Prostate gland (tissue), 2 donors: ENCODE measurements around the gene CALHM3. TPM values are rescaled to one million over a fixed set of nuclear protein-coding genes. Genes with fewer than 3 reads are reported as not detected.

Experiments used
- DNase-seq: peaks from one replicate; pipeline ENCODE4 v3.0.0-alpha.2; 2019; ENCODE audit warnings: low spot score
- H3K27ac ChIP-seq, 2 donors: fragments of 200-600 bp; sonication (generic); 2 replicates each; pipeline ENCODE4 v1.5.1; 2017 to 2019
- H3K27me3 ChIP-seq: fragments of 200-600 bp; sonication (generic); replicated peaks from 2 replicates; pipeline ENCODE4 v1.5.1; 2019; ENCODE audit not compliant: insufficient read depth
- H3K36me3 ChIP-seq, 2 donors: fragments of 200-600 bp; sonication (generic); 1 replicate in 1 of 2; 2 replicates in 1 of 2; pipeline versions ENCODE4 v1.5.1 to v1.8.1; 2017 to 2019
- H3K4me1 ChIP-seq: fragments of 200-600 bp; sonication (generic); replicated peaks from 2 replicates; pipeline ENCODE4 v1.5.1; 2019
- H3K4me3 ChIP-seq, 2 donors: fragments of 200-600 bp; sonication (generic); 2 replicates each; pipeline ENCODE4 v1.5.1; 2017 to 2019
- H3K9me3 ChIP-seq: fragments of 200-600 bp; sonication (generic); 2 replicates; pipeline ENCODE4 v1.5.1; 2017
- CTCF ChIP-seq, 4 experiments: fragments of 200-600 bp in 2 of 4; fragments of 450-650 bp in 2 of 4; sonication (generic) in 2 of 4; IDR thresholded peaks; 1 replicate in 3 of 4; 2 replicates in 1 of 4; pipeline ENCODE4 v1.5.1; 2016 to 2019; ENCODE audit warnings: antibody characterized with exemption in 4 of 4, mild to moderate bottlenecking in 2 of 4, moderate library complexity in 2 of 4
- POLR2A ChIP-seq: fragments of 450-650 bp; IDR thresholded peaks from one replicate; pipeline ENCODE4 v1.6.1; 2016; ENCODE audit warnings: antibody characterized with exemption, mild to moderate bottlenecking
- POLR2AphosphoS5 ChIP-seq: sonication (generic); formaldehyde crosslinking; IDR thresholded peaks from one replicate; pipeline ENCODE4 v1.6.1; 2017; ENCODE audit warnings: antibody characterized with exemption
- WGBS: methylation state at CpG from one replicate; pipeline ENCODE4 v1.1.5; 2018; 5-methylcytosine and 5-hydroxymethylcytosine counted together
- intact Hi-C: fragments of 100-400 bp; cut with DNase I; formaldehyde crosslinking; loops from one replicate; pipeline ENCODE4 v1.14.2; 2022
- total RNA-seq, 2 donors: library from RNA; depleted of rRNA; stranded (reverse); fragments of >200 nt; gene quantifications; one replicate each; pipeline ENCODE4 v1.1.0, GENCODE V29; 2016

The CALHM3 gene
- total RNA-seq, 2 donors from 2014 or later = 0.51 TPM; not detected in 1

DNA sequence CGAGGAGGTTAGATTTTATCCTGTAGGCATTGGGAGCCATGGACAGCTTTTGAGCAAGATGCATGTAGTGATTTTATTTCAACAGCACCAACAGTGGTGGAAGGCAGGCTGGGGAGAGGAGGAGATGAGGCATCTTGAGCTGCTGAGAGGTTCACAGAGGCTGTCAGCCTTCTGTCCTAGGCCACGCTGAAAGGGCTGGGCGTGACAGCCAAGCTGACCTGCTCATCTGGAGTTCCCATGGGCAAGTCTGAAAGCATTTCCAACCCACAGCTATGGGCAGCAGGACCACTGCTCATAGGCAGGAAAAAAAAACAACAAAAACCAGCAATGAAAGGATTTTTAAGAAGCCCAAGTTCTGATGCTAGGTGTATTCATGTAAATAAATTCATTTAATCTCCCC lies 22.1 kb upstream of the CALHM3 start:
- H3K36me3 ChIP-seq = no peaks in the 10 kb centered on the region
- H3K4me3 ChIP-seq = no peak overlapping the region
- TF ChIP-seq POLR2A (no peak), POLR2AphosphoS5 (no peak), CTCF (IDR thresholded peaks at IDR 0.05) (no peak)
- H3K27me3 ChIP-seq = no peaks in the 10 kb centered on the region
- WGBS = 93% methylated on average over 3 of the region's 3 CpGs
- H3K27ac ChIP-seq = no peak overlapping the region
- H3K4me1 ChIP-seq = no peaks in the 10 kb centered on the region
- H3K9me3 ChIP-seq = no peaks in the 10 kb centered on the region
- intact Hi-C loops = no loop called here
- no peak for DNase-seq

- DNase-seq = no peak
- H3K27ac ChIP-seq = no peak overlapping the region
- H3K4me1 ChIP-seq = no peaks in the 10 kb centered on the region
- TF ChIP-seq POLR2A = no peak
- no peak for TF ChIP-seq CTCF (IDR thresholded peaks at IDR 0.05)
- no peak for TF ChIP-seq POLR2AphosphoS5
- WGBS = 73% methylated on average over 6 of the region's 6 CpGs
- no peak overlapping the region for H3K4me3 ChIP-seq
- intact Hi-C loops = no loop called here
- H3K9me3 ChIP-seq = no peaks in the 10 kb centered on the region
- no peaks in the 10 kb centered on the region for H3K36me3 ChIP-seq
- H3K27me3 ChIP-seq = no peaks in the 10 kb centered on the region
Measured at GRCh38 chr10:103500481-103500880, 21.4 kb upstream of the CALHM3 start.

DNA sequence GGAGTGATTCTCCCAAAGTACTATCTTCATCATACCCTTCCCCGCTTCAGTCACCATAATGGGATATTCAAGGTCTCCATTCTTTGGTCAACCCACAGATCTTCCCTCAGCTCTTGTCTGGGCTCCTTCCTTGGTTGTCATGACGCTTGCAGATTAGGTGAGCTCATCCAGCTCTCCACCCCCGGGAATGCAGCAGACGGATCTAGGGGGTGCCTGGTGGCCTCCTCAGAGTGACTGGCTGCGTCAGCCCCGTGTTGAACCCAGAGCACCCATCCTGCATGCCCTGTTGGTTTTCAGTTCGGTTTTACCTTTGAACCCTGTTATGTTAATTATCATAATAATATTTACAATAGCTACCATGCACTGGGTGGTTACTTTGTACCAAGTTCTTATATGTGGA lies 20.8 kb upstream of the CALHM3 start:
- H3K4me1 ChIP-seq = no peaks in the 10 kb centered on the region
- no peak overlapping the region for H3K27ac ChIP-seq
- no peaks in the 10 kb centered on the region for H3K36me3 ChIP-seq
- no peaks in the 10 kb centered on the region for H3K9me3 ChIP-seq
- intact Hi-C loops = no loop called here
- WGBS = 67% methylated on average over 7 of the region's 7 CpGs
- H3K4me3 ChIP-seq = no peak overlapping the region
- TF ChIP-seq POLR2AphosphoS5 (no peak), POLR2A (no peak), CTCF (IDR thresholded peaks at IDR 0.05) (no peak)
- no peaks in the 10 kb centered on the region for H3K27me3 ChIP-seq
- DNase-seq = no peak

DNA sequence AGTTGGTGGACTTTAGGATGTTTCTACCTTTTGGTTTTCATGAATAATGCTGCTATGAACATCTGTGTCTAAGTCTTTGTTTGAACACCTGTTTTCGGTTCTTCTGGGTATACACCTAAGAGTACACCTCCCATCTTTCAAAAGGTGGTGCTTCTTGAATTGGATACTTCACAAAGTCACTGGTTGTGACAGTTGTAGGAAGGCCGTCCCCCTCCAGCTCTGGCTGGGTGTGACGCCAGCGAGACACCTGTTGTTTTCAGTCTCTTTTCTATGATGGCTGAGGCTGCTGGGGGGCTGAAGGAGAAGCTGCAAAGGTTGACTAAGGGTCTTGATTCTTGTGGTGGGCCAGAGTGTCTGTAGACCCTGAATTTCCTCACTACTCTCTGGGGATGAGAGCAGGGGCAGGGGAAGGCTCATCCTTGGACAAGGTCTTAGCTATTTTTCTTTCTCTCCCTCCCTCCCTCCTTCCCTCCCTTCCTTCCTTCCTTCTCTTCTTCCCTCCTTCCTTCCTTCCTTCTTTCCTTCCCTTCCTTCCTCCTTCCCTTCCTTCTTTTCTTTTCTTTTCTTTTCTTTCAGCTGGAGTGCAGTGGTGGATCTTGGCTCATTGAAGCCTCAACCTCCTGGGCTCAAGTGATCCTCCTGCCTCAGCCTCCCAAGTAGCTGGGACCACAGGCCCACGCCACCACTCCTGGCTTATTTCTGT lies 20.0 kb upstream of the CALHM3 start:
- no peak overlapping the region for H3K4me3 ChIP-seq
- no peak for DNase-seq
- no peaks in the 10 kb centered on the region for H3K4me1 ChIP-seq
- H3K27ac ChIP-seq = no peak overlapping the region
- TF ChIP-seq POLR2AphosphoS5 (no peak), CTCF (IDR thresholded peaks at IDR 0.05) (no peak), POLR2A (no peak)
- 73% methylated on average over 5 of the region's 5 CpGs for WGBS
- no peaks in the 10 kb centered on the region for H3K36me3 ChIP-seq
- no peaks in the 10 kb centered on the region for H3K9me3 ChIP-seq
- H3K27me3 ChIP-seq = peaks cover 7% of the 10 kb centered on the region
- intact Hi-C loops = no loop called here
